Medulla oblongata (tissue), 1 donor: ENCODE results near the gene PCNX2.
"Not testable (repeated sequence)": the region's sequence is repeated elsewhere in the genome, so short reads cannot be mapped to it uniquely, and the experiment has no call there.

Experiments
- DNase-seq: peaks from one replicate; pipeline ENCODE4 v3.0.0-alpha.2; 2015; ENCODE audit errors: extremely low spot score

PCNX2 gene

DNA sequence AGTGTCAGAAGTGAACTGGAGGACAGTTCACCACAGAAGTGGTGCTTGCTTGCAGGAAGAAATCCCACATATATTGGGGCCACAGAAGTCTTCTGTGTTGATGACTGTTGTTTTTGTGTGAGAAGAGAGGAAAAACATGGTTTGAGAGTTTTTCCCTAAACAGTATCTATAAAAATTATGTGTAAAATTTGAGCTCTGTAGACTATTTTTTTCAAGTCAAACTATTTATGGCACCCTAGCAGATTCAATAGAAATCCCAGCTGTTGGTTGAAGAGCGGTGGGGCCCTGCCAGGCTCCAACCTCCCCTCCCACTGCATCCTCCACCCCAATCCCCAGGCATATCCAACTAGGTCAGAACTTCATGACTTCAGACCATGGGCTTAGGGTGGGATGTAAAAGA is 283.5 kb downstream of the PCNX2 start:
- DNase-seq = no peak

DNA sequence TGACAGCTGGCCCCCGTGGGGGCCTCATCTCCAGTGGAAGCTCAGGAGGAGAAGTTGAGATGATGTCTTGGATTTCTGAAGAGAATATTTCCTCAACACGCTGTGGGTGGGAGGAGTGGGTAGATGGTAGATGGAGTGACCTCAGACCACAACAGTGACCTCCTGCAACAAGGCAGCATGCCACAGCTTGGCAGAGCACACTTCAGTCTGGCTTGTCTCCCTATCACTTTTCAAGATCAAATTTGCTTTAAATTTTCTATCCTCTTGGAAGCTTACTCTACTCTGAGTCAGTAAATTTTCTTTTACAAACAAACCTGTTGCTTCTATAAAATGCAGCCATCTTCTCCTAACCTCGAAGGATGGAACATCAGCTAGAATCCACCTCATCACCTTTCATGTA is 285.4 kb downstream of the PCNX2 start:
- no peak for DNase-seq

DNA sequence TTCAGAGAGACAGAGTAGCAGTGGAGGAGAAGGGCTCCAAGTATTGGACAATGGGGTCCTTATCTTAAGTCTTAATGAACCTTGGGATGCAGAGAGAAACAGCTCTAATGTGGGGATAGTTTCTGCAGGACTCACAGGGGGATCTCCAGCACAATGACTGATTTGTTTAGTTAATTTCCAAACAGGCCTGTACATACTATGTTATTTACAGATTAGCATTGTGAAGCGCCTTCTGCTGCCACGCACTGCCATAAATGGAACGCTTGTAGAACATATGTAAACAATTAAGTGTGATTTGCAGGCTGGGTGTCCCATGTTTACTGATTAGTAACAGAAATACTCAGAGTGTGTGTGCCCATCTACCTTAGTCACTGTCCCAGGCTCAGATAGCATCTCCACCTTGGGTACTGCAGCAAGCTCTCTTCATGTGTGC is 289.0 kb downstream of the PCNX2 start:
- DNase-seq = no peak

DNA sequence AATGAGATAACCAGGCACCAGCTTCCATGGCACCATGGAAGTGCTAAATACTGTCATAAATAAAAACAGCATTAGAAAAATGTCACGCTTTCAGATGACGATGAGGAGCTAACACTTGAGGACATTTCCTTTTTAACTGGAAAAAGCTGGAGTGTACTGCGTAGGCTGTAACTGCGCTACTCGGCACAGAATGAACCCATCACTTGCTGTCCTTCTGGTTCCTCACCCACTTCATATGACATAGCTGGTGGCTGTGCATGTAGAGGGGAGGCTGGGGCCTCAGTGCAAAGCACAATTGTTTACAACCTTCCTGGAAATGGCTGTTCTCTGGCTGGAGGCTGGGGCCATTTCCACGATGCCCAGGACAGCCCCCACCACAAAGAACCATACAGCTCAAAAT is 289.4 kb downstream of the PCNX2 start:
- no peak for DNase-seq

DNA sequence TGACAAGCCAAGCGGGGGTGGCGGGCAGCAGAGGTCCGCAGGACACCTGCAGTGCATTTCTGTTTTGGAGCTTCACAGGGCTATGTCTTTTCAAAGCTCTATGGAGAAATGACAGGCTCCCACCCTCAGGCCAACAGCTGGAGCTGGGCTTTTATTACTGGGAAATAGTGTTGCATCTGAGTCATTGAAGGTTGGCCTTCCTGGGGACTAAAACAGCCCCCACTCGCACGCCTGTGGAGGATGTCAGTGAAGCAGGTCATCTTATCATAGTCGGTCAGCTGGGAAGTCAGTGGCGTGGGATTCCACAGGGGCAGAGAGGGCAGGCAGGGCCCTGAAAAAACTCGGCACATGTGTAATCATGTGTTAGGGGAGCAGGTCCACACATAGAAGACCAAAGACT is 289.8 kb downstream of the PCNX2 start:
- no peak for DNase-seq

DNA sequence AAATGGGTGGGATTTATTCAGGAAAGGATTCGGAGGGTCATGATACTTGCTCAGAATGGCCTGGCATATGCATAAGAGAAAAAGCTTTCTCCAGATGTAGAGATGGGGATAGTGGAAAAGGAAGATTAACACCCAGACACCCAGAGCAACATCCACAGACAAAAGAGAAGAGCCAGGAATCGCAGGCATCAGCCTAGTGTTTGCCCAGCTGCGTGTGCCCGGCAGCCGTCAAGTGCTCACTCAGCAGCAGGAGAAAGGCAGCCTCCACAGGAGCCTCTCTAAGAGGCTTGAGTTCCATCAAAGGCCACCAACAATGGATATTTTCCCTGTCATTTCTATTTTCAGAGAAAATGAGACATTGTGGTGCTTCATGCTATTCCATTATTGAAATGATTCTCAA is 290.4 kb downstream of the PCNX2 start:
- no peak for DNase-seq

DNA sequence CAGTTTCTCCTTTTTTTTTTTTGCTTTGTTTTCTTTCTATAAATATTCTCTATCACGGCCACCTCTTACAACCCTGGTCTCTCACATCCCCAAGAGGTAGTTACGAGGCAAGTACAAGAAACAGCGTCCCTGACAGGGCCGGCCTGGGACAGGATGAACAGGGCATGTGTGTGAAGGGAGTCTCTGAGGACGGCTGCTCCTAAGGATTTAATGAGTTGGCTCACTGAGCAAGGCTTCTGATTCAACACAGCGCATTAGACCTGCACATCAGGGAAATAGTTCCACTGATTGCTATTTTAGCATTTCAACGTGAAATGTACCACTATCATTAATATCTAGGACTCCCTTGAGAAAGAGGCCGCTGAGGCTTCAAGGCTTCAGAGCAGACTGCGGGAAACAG is 291.1 kb downstream of the PCNX2 start:
- no peak for DNase-seq

DNA sequence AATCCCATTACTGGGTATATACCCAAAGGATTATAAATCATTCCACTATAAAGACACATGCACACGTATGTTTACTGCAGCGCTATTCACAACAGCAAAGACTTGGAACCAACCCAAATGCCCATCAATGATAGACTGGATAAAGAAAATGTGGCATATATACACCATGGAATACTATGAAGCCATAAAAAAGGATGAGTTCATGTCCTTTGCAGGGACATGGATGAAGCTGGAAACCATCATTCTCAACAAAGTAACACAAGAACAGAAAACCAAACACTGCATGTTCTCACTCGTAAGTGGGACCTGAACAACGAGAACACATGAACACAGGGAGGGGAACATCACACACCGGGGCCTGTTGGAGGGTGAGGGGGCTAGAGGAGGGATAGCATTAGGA is 291.9 kb downstream of the PCNX2 start:
- not testable (repeated sequence) for DNase-seq

DNA sequence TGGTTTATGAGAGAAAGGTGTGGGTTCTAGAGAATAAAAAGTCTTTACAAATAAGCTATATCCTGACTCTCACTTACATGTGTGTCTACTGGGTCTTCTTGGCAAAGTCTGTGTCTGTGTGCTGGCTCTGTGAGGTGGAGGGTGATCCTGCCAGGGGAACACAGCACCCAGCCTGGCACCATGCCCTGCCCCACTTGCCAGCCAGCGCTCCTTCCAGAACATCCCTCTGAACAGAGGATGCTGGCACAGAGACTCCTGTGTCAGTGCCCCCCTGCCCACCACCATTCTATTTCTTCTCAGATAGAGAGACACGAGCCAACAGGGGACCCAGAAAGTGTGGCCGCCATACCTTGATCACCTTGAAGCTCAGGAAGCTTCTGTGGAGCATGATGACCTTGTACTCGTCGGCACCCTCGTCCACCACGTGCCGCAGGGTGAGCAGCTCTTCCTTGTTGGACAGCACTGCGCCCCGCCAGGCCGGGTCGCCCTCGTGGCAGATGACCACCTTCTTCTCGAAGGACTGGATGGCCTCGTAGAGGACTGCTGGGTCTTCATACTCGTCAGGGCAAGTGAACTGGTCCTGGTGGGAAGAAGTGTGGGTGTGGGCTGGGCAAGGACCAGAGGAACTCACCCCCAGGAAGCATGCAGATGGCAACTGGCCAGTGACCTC is 295.4 kb downstream of the PCNX2 start:
- DNase-seq = no peak

DNA sequence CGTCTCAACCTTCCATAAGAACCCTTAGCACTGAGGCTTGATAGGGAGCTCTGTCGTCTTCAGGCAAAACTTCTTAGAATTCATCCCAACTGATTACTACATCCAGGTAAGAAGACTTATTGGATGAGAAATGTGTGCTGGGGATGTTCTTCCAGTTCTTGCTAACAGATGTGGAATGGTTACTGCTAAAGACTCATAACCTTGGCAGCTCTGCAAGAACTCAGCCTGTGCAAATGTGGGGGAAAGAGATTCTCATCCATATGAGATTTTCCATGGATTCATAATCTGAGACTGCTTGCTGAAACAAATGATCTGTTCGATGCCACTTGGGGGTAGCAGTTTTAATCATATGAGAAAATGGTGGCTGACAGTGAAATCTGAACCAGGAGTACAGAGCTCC is 296.9 kb downstream of the PCNX2 start:
- DNase-seq = no peak

DNA sequence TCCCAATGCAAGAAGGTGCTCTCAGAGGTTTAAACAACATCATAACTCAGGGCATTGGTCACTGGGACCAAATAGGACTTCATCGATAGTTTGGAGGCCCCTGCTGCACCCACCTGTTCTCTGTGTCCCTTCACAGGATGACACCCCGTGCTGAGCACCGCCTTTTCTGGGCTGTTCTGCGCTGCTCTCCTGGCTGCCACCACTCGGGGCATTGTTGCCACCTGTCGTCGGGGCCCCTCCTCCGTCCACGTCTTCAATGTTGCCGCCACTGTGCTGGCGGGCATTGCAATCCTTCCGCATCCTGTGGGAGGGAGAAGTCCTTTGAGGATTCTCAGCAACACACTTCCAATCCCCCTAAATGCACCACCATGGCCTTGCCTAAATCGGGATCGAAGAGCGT is 297.4 kb downstream of the PCNX2 start:
- DNase-seq = no peak

DNA sequence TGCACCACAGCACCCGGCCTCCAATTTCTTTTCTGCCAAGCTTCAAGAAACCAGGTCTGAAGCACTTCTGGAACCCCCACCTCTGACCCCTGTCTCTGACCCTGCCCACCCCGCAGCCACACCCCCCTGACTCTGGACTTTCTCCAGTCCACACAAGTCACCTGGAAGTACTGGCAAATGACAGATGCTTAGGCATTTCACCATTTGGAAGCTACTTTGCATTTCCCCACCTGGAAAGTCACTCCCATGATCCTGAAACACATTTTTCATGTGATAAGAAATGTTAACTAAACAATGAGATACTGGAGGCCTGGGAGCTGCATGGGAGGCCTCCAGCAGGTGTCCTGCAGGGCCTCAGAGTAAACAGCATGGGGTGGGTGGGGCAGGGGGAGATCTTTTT is 299.4 kb downstream of the PCNX2 start:
- DNase-seq = no peak

DNA sequence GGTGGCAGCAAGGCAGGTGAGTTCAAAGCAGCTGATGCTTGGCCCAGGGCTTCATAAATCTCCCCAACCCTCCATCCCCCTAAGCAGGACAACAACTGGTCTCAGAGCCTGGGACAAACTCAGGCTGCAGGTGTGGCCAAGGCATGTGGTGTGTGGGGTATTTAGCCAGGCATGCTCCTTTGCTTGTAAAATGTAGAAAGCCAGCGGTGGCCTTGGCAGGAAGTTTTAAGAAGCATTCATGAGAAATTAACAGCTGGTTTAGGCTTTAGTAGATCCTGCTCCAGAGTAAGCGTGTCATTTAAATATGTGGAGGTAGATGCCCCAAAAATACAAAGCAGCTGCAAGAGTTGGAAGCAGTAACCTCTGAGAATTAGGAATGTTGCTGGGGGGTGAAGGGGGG is 300.3 kb downstream of the PCNX2 start:
- DNase-seq = no peak

DNA sequence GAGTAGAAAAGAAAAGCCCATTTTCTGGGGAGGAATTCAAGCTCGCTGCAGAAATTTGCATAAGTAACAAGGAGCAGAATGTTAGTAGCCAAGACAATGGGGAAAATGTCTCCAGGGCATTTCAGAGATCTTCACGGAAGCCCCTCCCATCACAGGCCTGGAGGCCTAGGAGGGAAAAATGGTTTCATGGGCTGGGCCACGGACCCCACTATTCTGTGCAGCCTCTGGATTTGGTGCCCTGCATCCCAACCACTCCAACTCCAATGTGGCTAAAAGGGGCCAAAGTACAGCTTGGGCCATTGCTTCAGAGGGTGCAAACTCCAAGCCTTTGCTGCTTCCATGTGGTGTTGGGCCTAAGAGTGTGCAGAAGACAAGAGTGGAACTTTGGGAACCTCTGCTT is 302.0 kb downstream of the PCNX2 start:
- no peak for DNase-seq

DNA sequence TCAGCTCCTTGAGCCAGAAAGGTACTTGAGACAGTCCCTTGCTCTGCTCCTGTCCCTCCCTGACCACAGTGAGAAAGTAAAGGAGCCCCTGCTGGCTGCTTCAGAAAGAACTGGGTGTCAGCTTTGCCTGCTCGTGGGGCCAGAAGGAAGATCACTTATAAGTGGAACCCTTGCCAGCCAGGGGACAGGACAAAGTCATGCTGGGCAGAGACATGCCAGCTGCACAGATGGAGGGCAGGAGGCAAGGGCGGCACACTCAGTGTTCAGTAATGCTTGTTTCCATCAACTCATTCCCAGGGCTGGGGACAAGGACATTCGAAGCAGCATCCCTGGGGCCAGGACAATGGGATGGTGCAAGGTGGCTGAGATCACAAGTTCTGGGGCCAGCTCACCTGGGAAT is 303.3 kb downstream of the PCNX2 start:
- no peak for DNase-seq

DNA sequence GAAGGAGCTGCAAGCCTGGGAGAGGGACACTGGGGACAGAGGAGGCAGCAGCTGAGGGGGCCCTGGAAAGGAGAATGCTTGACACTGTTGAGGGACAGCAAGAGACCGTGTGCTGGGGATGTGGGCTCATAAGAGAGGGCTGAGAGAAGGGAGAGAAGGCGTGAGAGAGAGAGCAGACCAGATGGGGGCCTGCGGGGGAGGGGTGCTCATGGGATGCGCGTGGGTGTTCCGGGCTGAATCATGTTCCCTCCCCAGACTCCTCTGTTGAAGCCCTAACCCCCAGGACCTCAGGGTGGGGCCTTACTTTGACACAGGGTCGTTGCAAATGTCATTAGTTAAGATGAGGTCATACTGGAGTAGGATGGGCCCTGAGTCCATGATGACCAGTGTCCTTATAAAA is 304.3 kb downstream of the PCNX2 start:
- no peak for DNase-seq

DNA sequence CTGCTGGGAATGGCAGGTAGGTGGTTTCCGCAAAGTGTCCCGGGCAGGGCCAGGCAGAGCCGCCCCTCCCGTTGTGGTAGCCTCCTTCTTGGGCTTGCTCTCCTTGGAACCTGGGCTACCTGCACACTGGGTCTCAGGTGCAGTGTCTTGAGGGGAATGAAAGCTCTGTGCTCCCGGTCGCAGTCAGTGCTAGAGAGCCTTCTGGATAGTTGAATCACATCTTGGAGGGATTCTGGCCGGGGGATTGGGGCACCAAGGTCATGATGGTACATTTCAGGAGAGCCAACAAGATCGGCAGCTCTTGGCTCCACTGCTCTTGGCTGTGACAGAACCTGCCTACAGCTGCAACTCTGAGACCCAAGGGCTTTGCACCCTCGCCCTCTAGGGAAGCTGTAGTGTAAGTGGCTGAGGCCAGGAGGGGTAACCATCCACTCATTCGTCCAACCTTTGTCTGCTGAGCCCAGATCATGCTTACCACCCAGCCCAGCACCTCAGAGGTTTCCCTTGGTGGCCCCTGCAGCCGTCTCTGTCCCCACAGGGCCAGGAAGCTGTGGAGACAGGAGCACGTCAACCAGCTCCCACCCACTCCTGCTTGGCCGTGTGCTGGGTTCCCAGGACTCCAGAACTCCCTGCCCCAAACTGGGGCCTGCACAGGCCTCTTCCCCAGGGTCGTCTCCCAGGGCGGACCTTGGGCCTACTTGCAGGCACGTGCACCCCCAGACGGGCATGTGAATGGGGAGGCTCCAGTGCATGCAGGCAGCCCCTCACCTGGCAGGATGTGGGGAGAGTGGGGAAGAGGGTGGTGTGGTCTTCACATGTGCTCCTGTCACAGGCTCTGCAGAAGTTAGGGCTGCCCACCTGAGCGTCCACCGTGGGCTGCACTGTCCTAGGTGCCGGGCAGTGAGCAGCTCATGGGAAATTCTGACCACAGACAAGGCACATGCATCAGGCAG is 305.1 kb downstream of the PCNX2 start:
- no peak for DNase-seq

DNA sequence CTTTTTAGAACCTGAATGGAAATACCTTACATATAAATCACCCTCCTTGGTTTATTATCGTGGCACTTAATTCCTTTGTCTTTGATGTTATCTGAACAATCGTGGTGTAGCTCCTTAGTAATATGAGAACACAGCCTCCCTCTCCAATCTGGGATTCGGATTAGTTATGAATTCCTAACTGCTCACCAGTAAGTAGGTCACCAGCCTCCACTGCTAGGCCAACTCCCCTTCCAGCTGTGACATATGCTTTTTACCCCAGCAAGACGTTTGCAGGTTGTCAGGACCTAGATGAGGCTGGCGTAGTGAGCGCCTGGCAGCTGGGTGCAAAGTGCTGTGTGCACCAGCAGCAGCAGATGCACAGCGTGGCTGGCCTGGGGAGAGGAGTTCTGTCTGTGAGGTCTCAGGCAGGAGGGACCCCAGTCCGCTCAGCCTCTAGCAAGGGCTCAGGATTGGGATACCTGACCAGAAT is 306.9 kb downstream of the PCNX2 start:
- DNase-seq = no peak

DNA sequence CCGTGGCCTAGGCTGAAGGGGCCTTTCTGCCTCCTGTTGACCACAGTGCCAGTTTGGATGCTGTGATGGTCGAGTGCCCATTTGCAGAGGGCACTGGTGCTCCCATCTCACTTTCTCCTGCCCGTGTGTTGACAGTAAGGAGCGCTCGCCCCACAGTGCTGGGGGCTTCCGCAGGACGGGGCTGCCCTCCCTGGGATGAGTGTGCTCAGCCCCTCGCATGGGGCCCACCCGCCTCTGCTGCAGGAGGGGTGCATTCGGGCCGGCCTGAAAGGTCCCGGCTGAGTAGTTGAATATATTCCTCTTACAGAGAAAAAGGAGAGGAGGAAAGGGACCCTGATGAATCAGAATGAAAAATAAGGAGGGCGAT is 307.8 kb downstream of the PCNX2 start:
- DNase-seq = no peak

DNA sequence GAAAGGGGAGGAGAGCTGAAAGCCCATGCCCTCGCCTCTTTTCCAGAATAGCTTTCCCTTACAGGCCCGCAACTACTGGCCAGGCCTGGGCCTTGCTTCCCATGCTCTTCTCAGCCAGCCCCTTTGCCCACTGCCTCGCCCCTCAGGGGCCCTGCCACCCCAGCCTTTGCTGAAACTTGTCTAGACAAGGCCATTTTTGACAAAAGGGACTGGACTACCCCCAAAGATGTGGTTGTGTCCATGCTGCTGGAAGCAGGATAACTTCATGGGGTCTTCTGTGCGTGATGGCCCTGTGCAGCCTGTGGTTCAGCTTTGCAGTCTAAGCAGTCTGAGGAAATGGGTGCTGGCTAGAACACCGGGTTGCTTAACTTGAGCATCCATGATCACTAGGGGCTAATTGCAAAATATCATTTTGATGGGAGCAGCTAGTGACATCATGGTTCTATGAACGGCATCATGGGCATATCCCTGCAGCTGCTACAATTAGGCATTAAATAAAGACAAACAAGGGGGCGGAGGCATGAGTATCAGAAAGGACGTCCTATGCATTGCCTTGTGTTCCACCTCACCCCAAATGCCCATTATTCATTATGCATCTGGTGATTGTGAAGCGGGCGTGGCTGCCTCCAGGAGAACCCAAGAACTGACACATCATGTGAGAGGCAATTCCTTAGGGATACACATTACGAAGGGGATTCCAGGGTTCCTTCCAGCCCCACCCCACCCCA is 308.3 kb downstream of the PCNX2 start:
- no peak for DNase-seq

DNA sequence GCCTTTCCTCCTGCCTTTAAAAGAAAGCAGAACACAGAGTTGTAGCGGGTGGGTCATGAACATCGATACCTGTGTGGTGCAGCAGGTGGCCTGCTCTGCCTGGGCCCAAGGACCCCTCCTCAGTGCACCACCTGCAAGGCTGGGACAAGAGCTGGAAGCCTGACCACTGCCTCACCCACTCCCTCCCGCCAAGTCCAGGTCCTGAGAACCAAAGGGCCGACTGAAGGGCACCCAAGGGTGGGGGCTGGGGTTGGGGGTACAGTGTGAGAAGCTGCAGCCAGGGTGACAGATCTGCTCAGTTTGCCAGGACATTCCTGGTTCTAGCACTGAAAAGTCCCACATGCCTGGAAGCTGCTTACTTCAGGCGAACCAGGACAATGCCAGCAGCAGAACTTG is 309.0 kb downstream of the PCNX2 start:
- DNase-seq = no peak

DNA sequence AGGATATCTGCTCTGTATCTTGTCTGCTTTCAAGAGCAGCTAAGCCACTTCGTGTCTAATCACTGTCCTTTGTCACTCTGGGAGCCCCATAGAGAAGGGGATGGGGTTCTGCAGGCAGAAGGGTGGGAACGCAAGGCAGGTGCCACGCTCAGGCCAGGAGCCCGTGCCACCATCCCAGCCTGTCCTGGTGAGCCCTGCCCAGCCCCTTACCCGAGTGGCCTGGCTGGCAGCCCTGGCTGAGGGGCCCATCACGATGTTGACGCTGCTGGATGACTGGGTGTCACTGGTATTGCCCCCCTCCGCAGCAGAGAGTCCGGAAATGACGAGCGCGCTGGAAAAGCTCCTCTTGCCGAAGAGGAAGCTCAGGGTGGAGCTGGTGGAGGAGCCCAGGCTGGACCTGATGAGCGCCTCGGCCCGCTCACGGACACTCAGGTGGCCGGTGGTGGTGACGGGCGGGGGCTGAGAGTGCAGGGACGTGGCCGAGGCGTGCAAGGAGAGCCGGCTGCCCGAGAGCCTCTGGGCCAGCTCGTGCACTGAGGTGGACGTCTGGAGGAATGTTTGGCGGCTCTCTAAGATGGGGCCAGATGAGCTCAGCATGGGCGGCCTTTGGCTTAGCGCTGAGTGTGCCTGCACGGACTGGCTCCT is 309.5 kb downstream of the PCNX2 start:
- no peak for DNase-seq
